Measurements from ENCODE around the gene ASB15.
A peak's percentile ranks its signal among the peaks of the same experiment; 100 is the strongest.

DNA sequence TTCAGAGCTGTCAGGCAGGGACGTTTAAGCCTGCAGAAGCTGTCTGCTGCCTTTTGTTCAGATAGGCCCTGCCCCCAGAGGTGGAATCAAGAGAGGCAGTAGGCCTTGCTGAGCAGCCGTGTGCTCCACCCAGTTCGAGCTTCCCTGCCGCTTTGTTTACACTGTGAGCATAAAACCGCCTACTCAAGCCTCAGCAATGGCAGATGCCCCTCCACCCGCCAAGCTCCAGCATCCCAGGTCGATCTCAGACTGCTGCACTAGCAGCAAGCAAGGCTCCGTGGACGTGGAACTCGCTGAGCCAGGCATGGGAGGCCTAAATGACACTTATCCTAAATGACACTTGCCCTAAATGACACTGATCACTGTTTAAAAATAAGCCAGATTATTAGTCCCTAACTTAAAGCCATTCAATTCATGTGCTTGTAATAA, 6.8 kb upstream of the ASB15 start:
- TF ChIP-seq, protein P1, sequence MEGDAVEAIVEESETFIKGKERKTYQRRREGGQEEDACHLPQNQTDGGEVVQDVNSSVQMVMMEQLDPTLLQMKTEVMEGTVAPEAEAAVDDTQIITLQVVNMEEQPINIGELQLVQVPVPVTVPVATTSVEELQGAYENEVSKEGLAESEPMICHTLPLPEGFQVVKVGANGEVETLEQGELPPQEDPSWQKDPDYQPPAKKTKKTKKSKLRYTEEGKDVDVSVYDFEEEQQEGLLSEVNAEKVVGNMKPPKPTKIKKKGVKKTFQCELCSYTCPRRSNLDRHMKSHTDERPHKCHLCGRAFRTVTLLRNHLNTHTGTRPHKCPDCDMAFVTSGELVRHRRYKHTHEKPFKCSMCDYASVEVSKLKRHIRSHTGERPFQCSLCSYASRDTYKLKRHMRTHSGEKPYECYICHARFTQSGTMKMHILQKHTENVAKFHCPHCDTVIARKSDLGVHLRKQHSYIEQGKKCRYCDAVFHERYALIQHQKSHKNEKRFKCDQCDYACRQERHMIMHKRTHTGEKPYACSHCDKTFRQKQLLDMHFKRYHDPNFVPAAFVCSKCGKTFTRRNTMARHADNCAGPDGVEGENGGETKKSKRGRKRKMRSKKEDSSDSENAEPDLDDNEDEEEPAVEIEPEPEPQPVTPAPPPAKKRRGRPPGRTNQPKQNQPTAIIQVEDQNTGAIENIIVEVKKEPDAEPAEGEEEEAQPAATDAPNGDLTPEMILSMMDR (IDR thresholded peaks at IDR 0.05; ENCODE audit: poor library complexity, severe bottlenecking) = no peak
- peak; percentile 15 for TF ChIP-seq POLR2AphosphoS5 (IDR thresholded peaks at IDR 0.05)
- TF ChIP-seq, protein P2, sequence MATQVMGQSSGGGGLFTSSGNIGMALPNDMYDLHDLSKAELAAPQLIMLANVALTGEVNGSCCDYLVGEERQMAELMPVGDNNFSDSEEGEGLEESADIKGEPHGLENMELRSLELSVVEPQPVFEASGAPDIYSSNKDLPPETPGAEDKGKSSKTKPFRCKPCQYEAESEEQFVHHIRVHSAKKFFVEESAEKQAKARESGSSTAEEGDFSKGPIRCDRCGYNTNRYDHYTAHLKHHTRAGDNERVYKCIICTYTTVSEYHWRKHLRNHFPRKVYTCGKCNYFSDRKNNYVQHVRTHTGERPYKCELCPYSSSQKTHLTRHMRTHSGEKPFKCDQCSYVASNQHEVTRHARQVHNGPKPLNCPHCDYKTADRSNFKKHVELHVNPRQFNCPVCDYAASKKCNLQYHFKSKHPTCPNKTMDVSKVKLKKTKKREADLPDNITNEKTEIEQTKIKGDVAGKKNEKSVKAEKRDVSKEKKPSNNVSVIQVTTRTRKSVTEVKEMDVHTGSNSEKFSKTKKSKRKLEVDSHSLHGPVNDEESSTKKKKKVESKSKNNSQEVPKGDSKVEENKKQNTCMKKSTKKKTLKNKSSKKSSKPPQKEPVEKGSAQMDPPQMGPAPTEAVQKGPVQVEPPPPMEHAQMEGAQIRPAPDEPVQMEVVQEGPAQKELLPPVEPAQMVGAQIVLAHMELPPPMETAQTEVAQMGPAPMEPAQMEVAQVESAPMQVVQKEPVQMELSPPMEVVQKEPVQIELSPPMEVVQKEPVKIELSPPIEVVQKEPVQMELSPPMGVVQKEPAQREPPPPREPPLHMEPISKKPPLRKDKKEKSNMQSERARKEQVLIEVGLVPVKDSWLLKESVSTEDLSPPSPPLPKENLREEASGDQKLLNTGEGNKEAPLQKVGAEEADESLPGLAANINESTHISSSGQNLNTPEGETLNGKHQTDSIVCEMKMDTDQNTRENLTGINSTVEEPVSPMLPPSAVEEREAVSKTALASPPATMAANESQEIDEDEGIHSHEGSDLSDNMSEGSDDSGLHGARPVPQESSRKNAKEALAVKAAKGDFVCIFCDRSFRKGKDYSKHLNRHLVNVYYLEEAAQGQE (IDR thresholded peaks at IDR 0.05; ENCODE audit: borderline replicate concordance) = no peak
- TF ChIP-seq TAF1 (IDR thresholded peaks at IDR 0.05; ENCODE audit: low read depth) = no peak
- no peak for TF ChIP-seq EZH2 (IDR thresholded peaks at IDR 0.05; ENCODE audit: borderline replicate concordance, insufficient read depth, low read length, poor library complexity, severe bottlenecking)

All from neural cell (in vitro differentiated cells).